SK-N-SH (cell line): ENCODE measurements around the gene PARVA. TPM values are rescaled to one million over a fixed set of nuclear protein-coding genes. Genes with fewer than 3 reads are reported as not detected.

Source experiments
- CTCF ChIA-PET: fragments of 300-600, 350-600 bp; formaldehyde crosslinking; extraction: SDS; loops from one replicate; lab custom pipeline; 2021; lab: Yijun Ruan, JAX
- POLR2A ChIA-PET: fragments of 350-600 bp; sonication (Branson Sonifier 250); formaldehyde crosslinking; extraction: SDS; loops from one replicate; lab custom pipeline; 2020; ENCODE audit warnings: antibody characterized with exemption, inconsistent platforms; lab: Yijun Ruan, JAX
- DNase-seq: peaks from one replicate; pipeline ENCODE4 v3.0.0; 2012
- H2AFZ ChIP-seq: fragments of 200-600 bp; sonication (generic); 2 replicates; pipeline ENCODE4 v1.8.1; 2016; ENCODE audit warnings: antibody characterized with exemption, mild to moderate bottlenecking, low read depth
- H3F3A ChIP-seq: fragments of 200-600 bp; sonication (generic); replicated peaks from 2 replicates; pipeline ENCODE3; 2016; ENCODE audit warnings: antibody characterized with exemption, mild to moderate bottlenecking; ENCODE audit not compliant: insufficient read depth
- H3K27ac ChIP-seq, 2 experiments: fragments of 200-500 bp in 1 of 2; fragments of 200-600 bp in 1 of 2; sonication (Bioruptor generic) in 1 of 2; sonication (generic), shearing (Covaris generic) in 1 of 2; 2 replicates each; pipeline versions ENCODE4 v1.5.1 to v1.6.1; 2014 to 2016; ENCODE audit warnings: low read depth in 2 of 2, inconsistent platforms in 1 of 2, low read length in 1 of 2, mild to moderate bottlenecking in 1 of 2, mixed read lengths in 1 of 2
- H3K27me3 ChIP-seq: fragments of 200-600 bp; sonication (generic), shearing (Covaris generic); 2 replicates; pipeline ENCODE4 v1.6.1; 2016; ENCODE audit warnings: mixed run types; ENCODE audit not compliant: insufficient read depth
- H3K36me3 ChIP-seq, 2 experiments: fragments of 200-500 bp in 1 of 2; fragments of 200-600 bp in 1 of 2; sonication (Bioruptor generic) in 1 of 2; sonication (generic) in 1 of 2; replicated peaks in 1 of 2; 2 replicates each; pipeline versions ENCODE3 to v1.5.1; 2014 to 2016; ENCODE audit warnings: low read length in 1 of 2, mild to moderate bottlenecking in 1 of 2; ENCODE audit not compliant: insufficient read depth in 2 of 2, control insufficient read depth in 1 of 2
- H3K4me1 ChIP-seq, 2 experiments: fragments of 200-500 bp in 1 of 2; fragments of 200-600 bp in 1 of 2; sonication (Bioruptor generic) in 1 of 2; sonication (generic), shearing (Covaris generic) in 1 of 2; 2 replicates each; pipeline versions ENCODE4 v1.5.1 to v1.6.1; 2014 to 2016; ENCODE audit warnings: low read depth in 1 of 2, low read length in 1 of 2, mixed run types in 1 of 2; ENCODE audit not compliant: insufficient read depth in 2 of 2, control insufficient read depth in 1 of 2
- H3K4me2 ChIP-seq: fragments of 200-600 bp; sonication (generic), shearing (Covaris generic); 2 replicates; pipeline ENCODE4 v1.6.1; 2017; ENCODE audit warnings: mixed run types
- H3K4me3 ChIP-seq, 2 experiments: fragments of 200-500 bp in 1 of 2; fragments of 200-600 bp in 1 of 2; sonication (Bioruptor generic) in 1 of 2; sonication (generic), shearing (Covaris generic) in 1 of 2; 2 replicates each; pipeline versions ENCODE4 v1.5.1 to v1.8.1; 2014 to 2016; ENCODE audit warnings: low read depth in 2 of 2, inconsistent platforms in 1 of 2, low read length in 1 of 2, mild to moderate bottlenecking in 1 of 2, mixed read lengths in 1 of 2, moderate library complexity in 1 of 2
- H3K79me2 ChIP-seq: fragments of 200-600 bp; sonication (generic); 2 replicates; pipeline ENCODE4 v1.8.1; 2017; ENCODE audit warnings: mild to moderate bottlenecking; ENCODE audit not compliant: insufficient read depth
- H3K9ac ChIP-seq: fragments of 200-600 bp; sonication (generic); 2 replicates; pipeline ENCODE4 v1.6.1; 2017; ENCODE audit warnings: mixed run types
- H3K9me2 ChIP-seq: fragments of 200-600 bp; sonication (generic); 2 replicates; pipeline ENCODE4 v1.6.1; 2017; ENCODE audit warnings: mixed run types
- H3K9me3 ChIP-seq: fragments of 200-600 bp; sonication (generic); 2 replicates; pipeline ENCODE4 v1.6.1; 2017; ENCODE audit warnings: mixed run types, mild to moderate bottlenecking, moderate library complexity
- H4K20me1 ChIP-seq: fragments of 200-600 bp; sonication (generic); 2 replicates; pipeline ENCODE4 v1.6.1; 2017; ENCODE audit warnings: mild to moderate bottlenecking, mixed run types; ENCODE audit not compliant: insufficient read depth
- CHD2 ChIP-seq: fragments of 150-350 bp; IDR thresholded peaks from 2 replicates; pipeline ENCODE4 v1.6.1; 2018; ENCODE audit warnings: low read length; ENCODE audit not compliant: partially characterized antibody
- CTCF ChIP-seq: fragments of 200-600 bp; sonication (generic); IDR thresholded peaks from 2 replicates; pipeline ENCODE4 v1.6.1; 2017; ENCODE audit warnings: antibody characterized with exemption, mild to moderate bottlenecking, moderate library complexity
- ELF1 ChIP-seq: IDR thresholded peaks from 2 replicates; pipeline ENCODE4 v1.4.0; 2012
- EZH2phosphoT487 ChIP-seq: fragments of 200-600 bp; sonication (generic); IDR thresholded peaks from 2 replicates; pipeline ENCODE4 v1.6.1; 2017; ENCODE audit warnings: low read depth, mixed run types, mild to moderate bottlenecking, antibody characterized with exemption, moderate library complexity, borderline replicate concordance
- FOXJ3 ChIP-seq: sonication (generic); formaldehyde crosslinking; IDR thresholded peaks from 2 replicates; pipeline ENCODE4 v1.5.1; 2020; ENCODE audit warnings: mild to moderate bottlenecking, missing genetic modification reagents
- FOXM1 ChIP-seq: IDR thresholded peaks from 2 replicates; pipeline ENCODE4 v1.4.0; 2012; ENCODE audit warnings: low read depth, mild to moderate bottlenecking
- GABPA ChIP-seq: IDR thresholded peaks from 2 replicates; pipeline ENCODE4 v1.4.0; 2012; ENCODE audit warnings: low read depth, mild to moderate bottlenecking
- JUND ChIP-seq: IDR thresholded peaks from 2 replicates; pipeline ENCODE4 v1.4.0; 2012
- MEF2A ChIP-seq: IDR thresholded peaks from 2 replicates; pipeline ENCODE4 v1.4.0; 2012; ENCODE audit warnings: low read depth, borderline replicate concordance
- POLR2AphosphoS5 ChIP-seq: IDR thresholded peaks from 2 replicates; pipeline ENCODE4 v1.6.1; 2012; ENCODE audit warnings: low read depth, low read length
- RCOR1 ChIP-seq: fragments of 150-350 bp; IDR thresholded peaks from 2 replicates; pipeline ENCODE4 v1.6.1; 2017; ENCODE audit warnings: antibody characterized with exemption, low read length
- REST ChIP-seq: IDR thresholded peaks from 2 replicates; pipeline ENCODE4 v1.6.1; 2012; ENCODE audit warnings: mild to moderate bottlenecking, low read depth, low read length, moderate library complexity
- RFX5 ChIP-seq: IDR thresholded peaks from 2 replicates; pipeline ENCODE4 v1.6.1; 2012; ENCODE audit warnings: mild to moderate bottlenecking, improper control_type of control experiment, low read length
- SIN3A ChIP-seq: IDR thresholded peaks from 2 replicates; pipeline ENCODE4 v1.6.1; 2012; ENCODE audit warnings: low read depth, mild to moderate bottlenecking, low read length, moderate library complexity, borderline replicate concordance
- TCF12 ChIP-seq: IDR thresholded peaks from 2 replicates; pipeline ENCODE4 v1.4.0; 2012
- TEAD4 ChIP-seq: IDR thresholded peaks from 2 replicates; pipeline ENCODE4 v1.4.0; 2012; ENCODE audit warnings: mild to moderate bottlenecking, borderline replicate concordance; ENCODE audit not compliant: insufficient read depth
- USF1 ChIP-seq: IDR thresholded peaks from 2 replicates; pipeline ENCODE4 v1.4.0; 2012; ENCODE audit warnings: low read depth, borderline replicate concordance
- YY1 ChIP-seq: IDR thresholded peaks from 2 replicates; pipeline ENCODE4 v1.4.0; 2012; ENCODE audit warnings: low read depth, mild to moderate bottlenecking
- WGBS: methylation state at CpG from one replicate; pipeline ENCODE4 v1.1.6; 2017; ENCODE audit warnings: low lambda C conversion rate; 5-methylcytosine and 5-hydroxymethylcytosine counted together
- polyA plus RNA-seq, 3 experiments: library from polyadenylated mRNA; depleted of rRNA; stranded (reverse); fragments of >200 nt; gene quantifications; 2 replicates each; pipeline ENCODE4 v1.2.3, GENCODE V29; 2012
- TF ChIP-seq, protein P1 (sequence below): IDR thresholded peaks from 2 replicates; pipeline ENCODE4; 2012
- TF ChIP-seq, protein P2 (sequence below): fragments of 150-350 bp; IDR thresholded peaks from 2 replicates; pipeline ENCODE4 v1.6.1; 2016; ENCODE audit warnings: mild to moderate bottlenecking, low read depth, low read length
- TF ChIP-seq, protein P3 (sequence below): IDR thresholded peaks from 2 replicates; pipeline ENCODE4 v1.4.0; 2012; ENCODE audit warnings: low read depth

The PARVA gene
- polyA plus RNA-seq, 1 of the 3 experiments (the other 2 are of a cell fraction): 27.6 TPM

- TF ChIP-seq, protein P1, sequence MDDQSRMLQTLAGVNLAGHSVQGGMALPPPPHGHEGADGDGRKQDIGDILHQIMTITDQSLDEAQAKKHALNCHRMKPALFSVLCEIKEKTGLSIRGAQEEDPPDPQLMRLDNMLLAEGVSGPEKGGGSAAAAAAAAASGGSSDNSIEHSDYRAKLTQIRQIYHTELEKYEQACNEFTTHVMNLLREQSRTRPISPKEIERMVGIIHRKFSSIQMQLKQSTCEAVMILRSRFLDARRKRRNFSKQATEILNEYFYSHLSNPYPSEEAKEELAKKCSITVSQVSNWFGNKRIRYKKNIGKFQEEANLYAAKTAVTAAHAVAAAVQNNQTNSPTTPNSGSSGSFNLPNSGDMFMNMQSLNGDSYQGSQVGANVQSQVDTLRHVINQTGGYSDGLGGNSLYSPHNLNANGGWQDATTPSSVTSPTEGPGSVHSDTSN: no peak
- no peak for TF ChIP-seq RCOR1
These were observed 167.8 kb downstream of the PARVA start (continued) for GRCh38 chr11:12544986-12545775.

- TF ChIP-seq TEAD4 (no peak), FOXM1 (no peak), MEF2A (no peak), GABPA (no peak), JUND (no peak), YY1 (no peak), RFX5 (no peak), ELF1 (no peak), EZH2phosphoT487 (no peak), FOXJ3 (CRISPR knock-in tag) (no peak), POLR2AphosphoS5 (no peak), SIN3A (no peak), USF1 (no peak), TCF12 (no peak), CHD2 (no peak), REST (no peak), CTCF (no peak)
- TF ChIP-seq, protein P2, sequence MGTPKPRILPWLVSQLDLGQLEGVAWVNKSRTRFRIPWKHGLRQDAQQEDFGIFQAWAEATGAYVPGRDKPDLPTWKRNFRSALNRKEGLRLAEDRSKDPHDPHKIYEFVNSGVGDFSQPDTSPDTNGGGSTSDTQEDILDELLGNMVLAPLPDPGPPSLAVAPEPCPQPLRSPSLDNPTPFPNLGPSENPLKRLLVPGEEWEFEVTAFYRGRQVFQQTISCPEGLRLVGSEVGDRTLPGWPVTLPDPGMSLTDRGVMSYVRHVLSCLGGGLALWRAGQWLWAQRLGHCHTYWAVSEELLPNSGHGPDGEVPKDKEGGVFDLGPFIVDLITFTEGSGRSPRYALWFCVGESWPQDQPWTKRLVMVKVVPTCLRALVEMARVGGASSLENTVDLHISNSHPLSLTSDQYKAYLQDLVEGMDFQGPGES: no peak
- TF ChIP-seq, protein P3, sequence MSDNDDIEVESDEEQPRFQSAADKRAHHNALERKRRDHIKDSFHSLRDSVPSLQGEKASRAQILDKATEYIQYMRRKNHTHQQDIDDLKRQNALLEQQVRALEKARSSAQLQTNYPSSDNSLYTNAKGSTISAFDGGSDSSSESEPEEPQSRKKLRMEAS: no peak
- no peak overlapping the region for H3K9ac ChIP-seq
- no peak overlapping the region for H3K4me3 ChIP-seq
- 98% methylated on average over 6 of the region's 8 CpGs for whole genome bisulfite sequencing
- no peaks in the 10 kb centered on the region for H4K20me1 ChIP-seq
- no peak overlapping the region for H3K4me2 ChIP-seq
- H3K9me3 ChIP-seq: no peaks in the 10 kb centered on the region
- DNase-seq: no peak
- no peaks in the 10 kb centered on the region for H3K36me3 ChIP-seq
- H3K79me2 ChIP-seq: no peaks in the 10 kb centered on the region
- CTCF ChIA-PET: no interaction called here
- H3K9me2 ChIP-seq: no peaks in the 10 kb centered on the region
- H3K4me1 ChIP-seq: peaks cover 12 to 32% of the 10 kb centered on the region in 2 experiments
- H3K27ac ChIP-seq: no peak overlapping the region
- no peak overlapping the region for H2AFZ ChIP-seq
- H3K27me3 ChIP-seq: no peaks in the 10 kb centered on the region
- POLR2A ChIA-PET: no interaction called here
- peaks cover 5% of the 10 kb centered on the region for H3F3A ChIP-seq
These were observed 168.8 kb downstream of the PARVA start for GRCh38 chr11:12546122-12546521.
